Nephron progenitor cell (in vitro differentiated cells): ENCODE data around the gene EME2.

Source experiments
- DNase-seq: peaks from one replicate; pipeline ENCODE4 v3.0.0; 2021
- H3K27ac Mint-ChIP-seq: 2 replicates; pipeline ENCODE4 v1.8.0; 2021; ENCODE audit warnings: mild to moderate bottlenecking, moderate library complexity, mixed read lengths
- H3K27me3 Mint-ChIP-seq: 2 replicates; pipeline ENCODE4 v1.8.0; 2021; ENCODE audit warnings: mild to moderate bottlenecking, low read depth, mixed read lengths; ENCODE audit not compliant: poor library complexity
- H3K36me3 Mint-ChIP-seq: 2 replicates; pipeline ENCODE4 v1.8.0; 2021; ENCODE audit warnings: low read depth, mixed read lengths
- H3K4me1 Mint-ChIP-seq: 2 replicates; pipeline ENCODE4 v1.8.0; 2021; ENCODE audit warnings: mixed read lengths
- H3K4me3 Mint-ChIP-seq: 2 replicates; pipeline ENCODE4 v1.8.0; 2021; ENCODE audit warnings: mild to moderate bottlenecking, moderate library complexity, mixed read lengths
- H3K9me3 Mint-ChIP-seq: 2 replicates; pipeline ENCODE4 v1.8.0; 2021; ENCODE audit warnings: mild to moderate bottlenecking, moderate library complexity, mixed read lengths
- TF ChIP-seq, protein P1 (sequence below): fragments of 200-600 bp; sonication (generic); IDR thresholded peaks from 2 replicates; pipeline ENCODE4 v1.5.0; 2021; ENCODE audit warnings: antibody characterized with exemption

EME2 gene

GRCh38 chr16:1762196-1762878, 10.3 kb upstream of the EME2 start:
- Mint-ChIP-seq H3K9me3 (no peaks in the 10 kb centered on the region), H3K27ac (no peak overlapping the region), H3K36me3 (peaks cover 7% of the 10 kb centered on the region), H3K4me3 (no peak overlapping the region), H3K27me3 (peaks cover 4% of the 10 kb centered on the region), H3K4me1 (peaks cover 6% of the 10 kb centered on the region)
- TF ChIP-seq, protein P1, sequence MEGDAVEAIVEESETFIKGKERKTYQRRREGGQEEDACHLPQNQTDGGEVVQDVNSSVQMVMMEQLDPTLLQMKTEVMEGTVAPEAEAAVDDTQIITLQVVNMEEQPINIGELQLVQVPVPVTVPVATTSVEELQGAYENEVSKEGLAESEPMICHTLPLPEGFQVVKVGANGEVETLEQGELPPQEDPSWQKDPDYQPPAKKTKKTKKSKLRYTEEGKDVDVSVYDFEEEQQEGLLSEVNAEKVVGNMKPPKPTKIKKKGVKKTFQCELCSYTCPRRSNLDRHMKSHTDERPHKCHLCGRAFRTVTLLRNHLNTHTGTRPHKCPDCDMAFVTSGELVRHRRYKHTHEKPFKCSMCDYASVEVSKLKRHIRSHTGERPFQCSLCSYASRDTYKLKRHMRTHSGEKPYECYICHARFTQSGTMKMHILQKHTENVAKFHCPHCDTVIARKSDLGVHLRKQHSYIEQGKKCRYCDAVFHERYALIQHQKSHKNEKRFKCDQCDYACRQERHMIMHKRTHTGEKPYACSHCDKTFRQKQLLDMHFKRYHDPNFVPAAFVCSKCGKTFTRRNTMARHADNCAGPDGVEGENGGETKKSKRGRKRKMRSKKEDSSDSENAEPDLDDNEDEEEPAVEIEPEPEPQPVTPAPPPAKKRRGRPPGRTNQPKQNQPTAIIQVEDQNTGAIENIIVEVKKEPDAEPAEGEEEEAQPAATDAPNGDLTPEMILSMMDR = no peak
- no peak for DNase-seq

DNA sequence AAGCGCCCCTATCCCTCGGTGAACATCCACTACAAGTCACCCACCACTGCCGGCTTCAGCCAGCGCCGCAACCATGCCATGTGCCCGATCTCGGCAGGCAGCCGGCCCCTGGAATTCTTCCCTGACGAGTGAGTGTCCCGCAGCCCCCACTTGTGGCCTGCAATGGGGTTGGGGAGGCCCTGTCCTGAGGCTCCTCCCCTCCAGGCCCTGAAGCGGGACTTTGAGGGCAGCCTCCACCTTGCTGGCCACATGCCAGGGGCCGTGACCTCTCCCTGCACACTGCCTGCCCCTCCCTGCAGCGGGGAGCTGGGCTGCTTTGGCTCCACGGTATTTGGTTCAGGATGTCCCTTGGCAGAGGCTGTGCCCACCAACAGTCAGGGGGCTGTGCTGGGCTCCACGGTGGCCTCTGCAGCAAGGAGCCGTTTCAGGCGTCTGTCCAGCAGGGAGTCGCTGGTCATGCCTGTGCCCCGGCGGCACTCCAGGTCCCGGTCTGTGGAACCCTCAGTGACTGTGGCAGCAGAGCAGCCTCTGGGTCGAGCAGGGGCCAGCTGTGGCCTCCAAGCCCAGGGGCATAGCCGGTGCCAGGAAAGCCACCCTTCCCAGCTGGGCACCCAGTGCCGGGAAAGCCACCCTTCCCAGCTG, 9.6 kb upstream of the EME2 start:
- TF ChIP-seq, protein P1 = no peak
- Mint-ChIP-seq H3K9me3 (no peaks in the 10 kb centered on the region), H3K27me3 (peaks cover 4% of the 10 kb centered on the region), H3K4me1 (peaks cover 6% of the 10 kb centered on the region), H3K27ac (no peak overlapping the region), H3K36me3 (peaks cover 7% of the 10 kb centered on the region), H3K4me3 (no peak overlapping the region)
- DNase-seq = no peak

DNA sequence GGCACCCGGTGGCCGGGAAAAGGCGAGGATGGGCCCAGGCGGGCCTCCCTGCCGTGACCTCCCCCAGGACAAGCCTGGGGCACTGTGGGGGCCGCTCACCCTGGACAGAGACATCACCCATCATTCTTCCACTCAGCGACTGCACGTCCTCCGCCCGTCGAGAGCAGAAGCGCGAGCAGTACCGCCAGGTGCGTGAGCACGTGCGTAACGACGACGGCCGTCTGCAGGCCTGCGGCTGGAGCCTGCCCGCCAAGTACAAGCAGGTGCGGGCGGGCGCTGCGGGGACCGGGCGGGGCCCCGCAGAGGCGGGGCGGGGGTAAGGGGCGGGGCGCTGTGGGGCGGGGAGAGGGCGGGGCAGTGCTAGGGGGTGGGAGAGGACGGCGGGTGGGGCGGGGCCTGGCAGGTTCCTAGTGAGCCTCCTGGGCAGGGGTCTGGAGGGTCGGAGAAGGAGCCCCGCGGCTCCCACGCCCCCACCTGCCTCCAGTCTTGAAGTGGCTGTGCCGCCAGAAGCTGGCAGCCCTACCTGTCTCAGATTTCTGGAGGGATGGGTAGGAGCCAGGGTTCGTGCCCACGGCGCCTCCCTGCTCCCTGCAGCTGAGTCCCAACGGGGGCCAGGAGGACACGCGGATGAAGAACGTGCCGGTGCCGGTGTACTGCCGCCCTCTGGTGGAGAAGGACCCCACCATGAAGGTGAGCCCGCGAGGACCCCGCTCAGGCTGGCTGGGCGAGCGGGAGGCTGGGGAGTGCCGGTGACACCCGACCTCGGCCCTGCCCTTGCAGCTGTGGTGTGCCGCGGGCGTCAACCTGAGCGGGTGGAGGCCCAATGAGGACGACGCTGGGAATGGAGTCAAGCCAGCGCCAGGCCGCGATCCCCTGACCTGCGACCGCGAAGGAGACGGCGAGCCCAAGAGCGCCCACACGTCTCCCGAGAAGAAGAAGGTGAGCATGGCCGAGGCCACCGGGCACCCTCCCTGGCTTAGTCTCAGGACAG, 8.8 kb upstream of the EME2 start:
- peaks cover 7% of the 10 kb centered on the region for H3K36me3 Mint-ChIP-seq
- H3K4me1 Mint-ChIP-seq = peaks cover 6% of the 10 kb centered on the region
- H3K27ac Mint-ChIP-seq = no peak overlapping the region
- TF ChIP-seq, protein P1 = peak; percentile 59
- DNase-seq = peak; percentile 79
- peaks cover 4% of the 10 kb centered on the region for H3K27me3 Mint-ChIP-seq
- H3K4me3 Mint-ChIP-seq = no peak overlapping the region
- no peaks in the 10 kb centered on the region for H3K9me3 Mint-ChIP-seq

DNA sequence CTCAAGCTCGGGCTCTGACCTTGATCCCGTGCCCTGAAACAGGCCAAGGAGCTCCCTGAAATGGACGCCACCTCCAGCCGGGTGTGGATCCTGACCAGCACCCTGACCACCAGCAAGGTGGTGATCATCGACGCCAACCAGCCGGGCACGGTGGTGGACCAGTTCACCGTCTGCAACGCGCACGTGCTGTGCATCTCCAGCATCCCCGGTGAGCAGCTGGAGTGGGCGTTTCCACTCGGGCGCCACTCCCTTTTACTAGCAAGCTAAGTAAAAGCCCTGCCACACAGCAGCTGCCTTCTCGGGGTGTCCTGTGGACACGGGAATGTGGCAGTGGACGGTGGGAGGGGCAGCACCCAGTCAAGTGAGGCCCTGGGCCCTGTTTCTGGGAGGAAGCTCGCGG, 7.6 kb upstream of the EME2 start:
- H3K4me1 Mint-ChIP-seq = peaks cover 6% of the 10 kb centered on the region
- peaks cover 7% of the 10 kb centered on the region for H3K36me3 Mint-ChIP-seq
- TF ChIP-seq, protein P1 = no peak
- no peak overlapping the region for H3K4me3 Mint-ChIP-seq
- no peak overlapping the region for H3K27ac Mint-ChIP-seq
- no peaks in the 10 kb centered on the region for H3K9me3 Mint-ChIP-seq
- H3K27me3 Mint-ChIP-seq = peaks cover 4% of the 10 kb centered on the region
- DNase-seq = no peak

- TF ChIP-seq, protein P1 = no peak
- H3K27me3 Mint-ChIP-seq = peaks cover 4% of the 10 kb centered on the region
- H3K4me1 Mint-ChIP-seq = peaks cover 6% of the 10 kb centered on the region
- H3K36me3 Mint-ChIP-seq = peaks cover 7% of the 10 kb centered on the region
- H3K4me3 Mint-ChIP-seq = no peak overlapping the region
- H3K27ac Mint-ChIP-seq = no peak overlapping the region
- DNase-seq = no peak
- H3K9me3 Mint-ChIP-seq = no peaks in the 10 kb centered on the region
These were observed 6.8 kb upstream of the EME2 start for GRCh38 chr16:1765826-1766225.
